A549 (cell line): ENCODE measurements around the gene HCN4. TPM values are rescaled to one million over a fixed set of nuclear protein-coding genes. Genes with fewer than 3 reads are reported as not detected.

Source experiments
- ATAC-seq, 2 experiments: fragments of 200-7000 bp in 1 of 2; fragments of >200 bp in 1 of 2; cut with Nextera tagmentation in 1 of 2; cut with Tn5 transposase in 1 of 2; 3 replicates each; pipeline versions ENCODE4 v1.8.0 to v1.9.1; 2018 to 2020; ENCODE audit warnings: mild to moderate bottlenecking in 1 of 2, moderate library complexity in 1 of 2
- CTCF ChIA-PET: fragments of 300-600 bp; sonication (Branson Sonifier 250); formaldehyde crosslinking; extraction: SDS; loops from one replicate; lab custom pipeline; 2021; ENCODE audit warnings: antibody characterized with exemption, inconsistent platforms; lab: Yijun Ruan, JAX
- POLR2A ChIA-PET: fragments of 350-600 bp; formaldehyde crosslinking; extraction: SDS; loops from one replicate; lab custom pipeline; 2021; ENCODE audit warnings: antibody characterized with exemption, inconsistent platforms; lab: Yijun Ruan, JAX
- DNase-seq, 2 experiments: peaks; one replicate each; pipeline versions ENCODE4 v3.0.0 to v3.0.0-alpha.2; 2011 to 2016; ENCODE audit warnings: low read depth in 1 of 2, low spot score in 1 of 2
- FAIRE-seq: peaks from 2 replicates; lab custom pipeline; 2011; peaks lifted over from hg19 to GRCh38; lab: Jason Lieb, UNC
- H3K27ac ChIP-seq, 2 experiments: fragments of >200 bp; sonication (Bioruptor Twin); formaldehyde crosslinking; 3 replicates each; pipeline ENCODE4 v1.5.1; 2016 to 2017
- H3K4me1 ChIP-seq: fragments of >200 bp; sonication (Bioruptor Twin); formaldehyde crosslinking; 3 replicates; pipeline ENCODE4 v1.6.1; 2016
- H3K4me2 ChIP-seq: fragments of >200 bp; sonication (Bioruptor Twin); formaldehyde crosslinking; 3 replicates; pipeline ENCODE4 v1.6.1; 2016
- H3K4me3 ChIP-seq: fragments of >200 bp; sonication (Bioruptor Twin); formaldehyde crosslinking; 3 replicates; pipeline ENCODE4 v1.5.1; 2016
- H3K9me3 ChIP-seq: fragments of >200 bp; sonication (Bioruptor Twin); formaldehyde crosslinking; 3 replicates; pipeline ENCODE4 v1.6.1; 2016
- ATOH8 ChIP-seq: fragments of 250-450 bp; sonication (Bioruptor Pico); IDR thresholded peaks from 2 replicates; pipeline ENCODE4 v1.5.0; 2020; ENCODE audit warnings: low read depth, mild to moderate bottlenecking, moderate library complexity
- CBX8 ChIP-seq: fragments of 200-600 bp; sonication (generic); IDR thresholded peaks from 2 replicates; pipeline ENCODE4 v1.6.1; 2016
- CEBPB ChIP-seq, 2 experiments: fragments of >200 bp in 1 of 2; sonication (Bioruptor Twin) in 1 of 2; formaldehyde crosslinking in 1 of 2; IDR thresholded peaks; 2 replicates each; pipeline ENCODE4 v1.6.1; 2012 to 2016
- EHMT2 ChIP-seq: fragments of 200-600 bp; sonication (generic); IDR thresholded peaks from 2 replicates; pipeline ENCODE4 v1.6.1; 2016; ENCODE audit warnings: antibody characterized with exemption, low read depth, mild to moderate bottlenecking, moderate library complexity
- ELK1 ChIP-seq: fragments of 150-350 bp; IDR thresholded peaks from 2 replicates; pipeline ENCODE4 v1.6.1; 2014; ENCODE audit warnings: low read depth, mild to moderate bottlenecking, low read length
- ESRRA ChIP-seq: fragments of 150-350 bp; IDR thresholded peaks from 2 replicates; pipeline ENCODE4 v1.6.1; 2014; ENCODE audit warnings: mild to moderate bottlenecking, low read length, borderline replicate concordance
- FOXS1 ChIP-seq: fragments of 250-450 bp; sonication (Bioruptor Pico); IDR thresholded peaks from 2 replicates; pipeline ENCODE4 v1.5.0; 2020; ENCODE audit warnings: mild to moderate bottlenecking, moderate library complexity
- GATA3 ChIP-seq: IDR thresholded peaks from 2 replicates; pipeline ENCODE4 v1.6.1; 2012; ENCODE audit warnings: borderline replicate concordance
- HOXA7 ChIP-seq: fragments of 250-450 bp; sonication (Bioruptor Pico); IDR thresholded peaks from 2 replicates; pipeline ENCODE4 v1.5.0; 2020; ENCODE audit warnings: mild to moderate bottlenecking, moderate library complexity
- HOXB13 ChIP-seq: fragments of 250-450 bp; sonication (Bioruptor Pico); IDR thresholded peaks from 2 replicates; pipeline ENCODE4 v1.5.0; 2020; ENCODE audit warnings: low read depth, mild to moderate bottlenecking, moderate library complexity
- JUN ChIP-seq, 2 experiments: fragments of >200 bp; sonication (Bioruptor Twin); formaldehyde crosslinking; IDR thresholded peaks; 2 replicates in 1 of 2; 3 replicates in 1 of 2; pipeline ENCODE4 v1.6.1; 2016 to 2017
- JUNB ChIP-seq: fragments of >200 bp; sonication (Bioruptor Twin); formaldehyde crosslinking; IDR thresholded peaks from 2 replicates; pipeline ENCODE4 v1.6.1; 2016
- KDM1A ChIP-seq: fragments of 200-600 bp; sonication (generic); IDR thresholded peaks from 2 replicates; pipeline ENCODE4 v1.6.1; 2016; ENCODE audit warnings: low read depth, mild to moderate bottlenecking
- KDM5A ChIP-seq: fragments of 200-600 bp; sonication (generic); IDR thresholded peaks from 2 replicates; pipeline ENCODE4 v1.6.1; 2016; ENCODE audit warnings: antibody characterized with exemption, mild to moderate bottlenecking
- MAFK ChIP-seq: fragments of 450-650 bp; IDR thresholded peaks from 2 replicates; pipeline ENCODE4 v1.6.1; 2014; ENCODE audit not compliant: partially characterized antibody
- MAZ ChIP-seq: fragments of 150-350 bp; IDR thresholded peaks from 2 replicates; pipeline ENCODE4 v1.6.1; 2014; ENCODE audit warnings: antibody characterized with exemption, low read depth, low read length, borderline replicate concordance
- NPAS2 ChIP-seq: fragments of 250-450 bp; sonication (Bioruptor Pico); IDR thresholded peaks from 2 replicates; pipeline ENCODE4 v1.8.0; 2022; ENCODE audit warnings: mild to moderate bottlenecking, moderate library complexity, borderline replicate concordance
- RAD21 ChIP-seq, 2 experiments: fragments of >200 bp in 1 of 2; sonication (Bioruptor Twin) in 1 of 2; formaldehyde crosslinking in 1 of 2; IDR thresholded peaks in 1 of 2; conservative IDR thresholded peaks in 1 of 2; 2 replicates in 1 of 2; 3 replicates in 1 of 2; pipeline ENCODE4 v1.6.1; 2012 to 2018; ENCODE audit warnings: inconsistent platforms in 1 of 2
- RCOR1 ChIP-seq: fragments of 150-350 bp; IDR thresholded peaks from 2 replicates; pipeline ENCODE4 v1.6.1; 2014; ENCODE audit warnings: antibody characterized with exemption, low read length, low read depth
- RFX5 ChIP-seq: fragments of 450-650 bp; IDR thresholded peaks from 2 replicates; pipeline ENCODE4 v1.7.1; 2014; ENCODE audit warnings: antibody characterized with exemption, mild to moderate bottlenecking, moderate library complexity
- RNF2 ChIP-seq: fragments of 200-600 bp; sonication (generic); IDR thresholded peaks from 2 replicates; pipeline ENCODE4 v1.6.1; 2016; ENCODE audit warnings: low read depth, mild to moderate bottlenecking, antibody characterized with exemption, moderate library complexity, borderline replicate concordance
- SMC3 ChIP-seq: fragments of >200 bp; sonication (Bioruptor Twin); formaldehyde crosslinking; IDR thresholded peaks from 3 replicates; pipeline ENCODE4 v1.6.1; 2018; ENCODE audit warnings: inconsistent platforms
- TP53 ChIP-seq: fragments of 250-450 bp; sonication (Bioruptor Pico); IDR thresholded peaks from 2 replicates; pipeline ENCODE4 v1.5.0; 2021; ENCODE audit warnings: mild to moderate bottlenecking, moderate library complexity
- USF2 ChIP-seq: fragments of 450-650 bp; IDR thresholded peaks from 2 replicates; pipeline ENCODE4 v1.6.1; 2014; ENCODE audit warnings: antibody characterized with exemption
- WGBS: methylation state at CpG from one replicate; pipeline ENCODE4 v1.1.6; 2017; ENCODE audit errors: missing lambda C conversion rate; 5-methylcytosine and 5-hydroxymethylcytosine counted together
- polyA plus RNA-seq, 4 experiments: library from polyadenylated mRNA; depleted of rRNA in 3 of 4; stranded (reverse); fragments of >200 nt; fragmentation: RNase III in 1 of 4; extraction: RNeasy Plus Mini Kit Qiagen cat#74134 plus additional on column Dnase treatment in 1 of 4; gene quantifications; 2 replicates in 3 of 4; 3 replicates in 1 of 4; pipeline ENCODE4 v1.2.3, GENCODE V29; 2011 to 2017

HCN4 gene
- polyA plus RNA-seq, 2 of the 4 experiments (the other 2 are of a cell fraction) = 0.03 to 0.09 TPM

- TF ChIP-seq TP53 (CRISPR knock-in tag) (no peak), EHMT2 (no peak), SMC3 (no peak), HOXA7 (CRISPR knock-in tag) (no peak), CEBPB (IDR thresholded peaks at IDR 0.05) (no peak)
Measured at GRCh38 chr15:73373221-73373620, 4.5 kb upstream of the HCN4 start (continued).

GRCh38 chr15:73371812-73372211 lies 3.1 kb upstream of the HCN4 start:
- no peaks in the 10 kb centered on the region for H3K9me3 ChIP-seq
- no peak overlapping the region for H3K4me3 ChIP-seq
- no peak overlapping the region for H3K4me2 ChIP-seq
- POLR2A ChIA-PET = no interaction called here
- TF ChIP-seq KDM1A (no peak), TP53 (CRISPR knock-in tag) (no peak), CEBPB (IDR thresholded peaks at IDR 0.05) (no peak), KDM5A (no peak), RCOR1 (no peak), RAD21 (conservative IDR thresholded peaks at IDR 0.05 in 1 of 2, IDR thresholded peaks at IDR 0.05 in 1 of 2) (no peak), USF2 (no peak), MAZ (no peak), ELK1 (no peak), NPAS2 (CRISPR knock-in tag) (no peak), JUN (IDR thresholded peaks at IDR 0.05) (no peak)
- H3K4me1 ChIP-seq = peaks cover 12% of the 10 kb centered on the region; the same call in 2 of the 3 replicates
- 47% methylated on average over 2 of the region's 2 CpGs for WGBS
- H3K27ac ChIP-seq = no peak overlapping the region
- ATAC-seq (no peak), DNase-seq (no peak), FAIRE-seq (no peak)
- CTCF ChIA-PET = interaction anchor here (1.2 kb wide), 1 partner anchor 17 kb away, joined by 3 read pairs; no protein-coding TSS in a partner anchor

GRCh38 chr15:73370151-73370550 lies 1.4 kb upstream of the HCN4 start:
- Histone ChIP-seq H3K4me3 (no peak overlapping the region), H3K4me2 (no peak overlapping the region), H3K9me3 (no peaks in the 10 kb centered on the region), H3K27ac (no peak overlapping the region), H3K4me1 (peaks cover 12% of the 10 kb centered on the region; the same call in 2 of the 3 replicates)
- FAIRE-seq (no peak), DNase-seq (no peak), ATAC-seq (no peak)
- TF ChIP-seq HOXA7 (CRISPR knock-in tag) (no peak), HOXB13 (CRISPR knock-in tag) (no peak), MAFK (no peak), FOXS1 (no peak), KDM1A (no peak), ESRRA (no peak), RFX5 (no peak), GATA3 (no peak), CBX8 (no peak), ATOH8 (no peak), JUNB (no peak), TP53 (CRISPR knock-in tag) (no peak), RNF2 (no peak)
- CTCF ChIA-PET = interaction anchor here (0.9 to 2.1 kb wide), 2 partner anchors 12 to 19 kb away, joined by 3 to 8 read pairs; no protein-coding TSS in a partner anchor
- WGBS = 84% methylated on average over 3 of the region's 3 CpGs
- POLR2A ChIA-PET = no interaction called here
